B cell (primary cell): Measurements from ENCODE around the gene LMBRD1. TPM values are rescaled to one million over a fixed set of nuclear protein-coding genes. Genes with fewer than 3 reads are reported as not detected.

ENCODE experiments used
- ATAC-seq: fragments of 200-7000 bp; cut with Tn5 transposase; one replicate; pipeline ENCODE4 v1.10.0; 2021; ENCODE audit warnings: low read depth, mild to moderate bottlenecking, moderate number of reproducible peaks, moderate library complexity
- CTCF ChIA-PET: fragments of 350-600 bp; sonication (Branson Sonifier 250); formaldehyde crosslinking; loops from one replicate; lab custom pipeline; 2021; ENCODE audit warnings: antibody characterized with exemption, inconsistent platforms; lab: Charles Lee
- POLR2A ChIA-PET: fragments of 350-600 bp; sonication (Branson Sonifier 250); formaldehyde crosslinking; loops from one replicate; lab custom pipeline; 2021; ENCODE audit warnings: antibody characterized with exemption; lab: Charles Lee
- DNase-seq: peaks from one replicate; pipeline ENCODE4 v3.0.0; 2013
- H2AFZ ChIP-seq: 2 replicates; pipeline ENCODE4 v1.6.1; 2012; ENCODE audit warnings: mild to moderate bottlenecking, low read depth, low read length; ENCODE audit not compliant: insufficient read depth, poor library complexity, severe bottlenecking
- H3K27ac ChIP-seq, 2 donors: 1 replicate in 1 of 2; 2 replicates in 1 of 2; pipeline ENCODE4 v1.5.1; 2012 to 2013; ENCODE audit warnings: low read length in 2 of 2, mild to moderate bottlenecking in 2 of 2, moderate library complexity in 1 of 2
- H3K27me3 ChIP-seq, 4 experiments: fragments of 200-600 bp in 1 of 4; sonication (generic) in 1 of 4; replicated peaks in 1 of 4; 1 replicate in 2 of 4; 2 replicates in 2 of 4; pipeline versions ENCODE4 v1.6.1 to v1.7.0; 2013 to 2016; ENCODE audit warnings: low read length in 3 of 4, mild to moderate bottlenecking in 2 of 4, mixed read lengths in 1 of 4, moderate library complexity in 1 of 4; ENCODE audit not compliant: insufficient read depth in 4 of 4, control insufficient read depth in 3 of 4; ENCODE audit errors: control extremely low read depth in 1 of 4
- H3K36me3 ChIP-seq, 2 experiments: replicated peaks in 1 of 2; 1 replicate in 1 of 2; 2 replicates in 1 of 2; pipeline versions ENCODE4 v1.6.1 to v1.7.1; 2013; ENCODE audit warnings: low read length in 1 of 2; ENCODE audit not compliant: insufficient read depth in 2 of 2, control insufficient read depth in 1 of 2; ENCODE audit errors: control extremely low read depth in 1 of 2, extremely low read depth in 1 of 2
- H3K4me1 ChIP-seq, 2 donors: fragments of 200-600 bp in 1 of 2; sonication (generic) in 1 of 2; 1 replicate in 1 of 2; 2 replicates in 1 of 2; pipeline versions ENCODE4 v1.5.1 to v1.6.1; 2013 to 2017; ENCODE audit warnings: low read length in 2 of 2; ENCODE audit not compliant: control insufficient read depth in 2 of 2, insufficient read depth in 2 of 2
- H3K4me2 ChIP-seq: replicated peaks from 2 replicates; pipeline ENCODE3; 2012; ENCODE audit warnings: mild to moderate bottlenecking, low read depth, low read length; ENCODE audit not compliant: poor library complexity, severe bottlenecking
- H3K4me3 ChIP-seq, 5 experiments: fragments of 200-600 bp in 1 of 5; sonication (generic) in 1 of 5; 1 replicate in 3 of 5; 2 replicates in 2 of 5; pipeline versions ENCODE4 v1.5.1 to v1.7.0; 2011 to 2016; ENCODE audit warnings: low read length in 4 of 5, mild to moderate bottlenecking in 4 of 5, low read depth in 2 of 5, control low read depth in 1 of 5, moderate library complexity in 1 of 5; ENCODE audit not compliant: insufficient read depth in 1 of 5; ENCODE audit errors: control extremely low read depth in 1 of 5, extremely low read depth in 1 of 5
- H3K79me2 ChIP-seq: fragments of 200-600 bp; sonication (generic); one replicate; pipeline ENCODE4 v1.6.0; 2016; ENCODE audit warnings: low read length; ENCODE audit not compliant: control insufficient read depth, insufficient read depth
- H3K9ac ChIP-seq: fragments of 200-600 bp; sonication (generic); 2 replicates; pipeline ENCODE4 v1.6.1; 2017; ENCODE audit warnings: mild to moderate bottlenecking, low read length, moderate library complexity
- H3K9me3 ChIP-seq, 3 donors: one replicate each; pipeline versions ENCODE4 v1.6.1 to v1.7.1; 2013; ENCODE audit warnings: low read length in 2 of 3; ENCODE audit not compliant: control insufficient read depth in 2 of 3, insufficient read depth in 1 of 3; ENCODE audit errors: control extremely low read depth in 1 of 3
- H4K20me1 ChIP-seq: 2 replicates; pipeline ENCODE4 v1.6.0; 2012; ENCODE audit warnings: mild to moderate bottlenecking, low read length; ENCODE audit not compliant: insufficient read depth, control insufficient read depth, poor library complexity, severe bottlenecking
- H3K27ac Mint-ChIP-seq: one replicate; pipeline ENCODE4 v1.8.0; 2021; ENCODE audit warnings: mixed read lengths
- H3K27me3 Mint-ChIP-seq: one replicate; pipeline ENCODE4 v1.8.0; 2021; ENCODE audit warnings: mixed read lengths
- H3K4me1 Mint-ChIP-seq: one replicate; pipeline ENCODE4 v1.8.0; 2021; ENCODE audit warnings: mixed read lengths
- H3K4me3 Mint-ChIP-seq: one replicate; pipeline ENCODE4 v1.8.0; 2021; ENCODE audit warnings: mixed read lengths
- H3K9me3 Mint-ChIP-seq: one replicate; pipeline ENCODE4 v1.8.0; 2022; ENCODE audit warnings: mixed read lengths; ENCODE audit not compliant: insufficient read depth
- EZH2 ChIP-seq: IDR thresholded peaks from 2 replicates; pipeline ENCODE4 v1.6.1; 2012; ENCODE audit warnings: borderline replicate concordance, low read depth, mild to moderate bottlenecking, moderate library complexity, low read length; ENCODE audit not compliant: insufficient read depth, poor library complexity, severe bottlenecking
- WGBS: methylation state at CpG from one replicate; pipeline ENCODE4 v1.1.5; 2013; ENCODE audit warnings: missing lambda C conversion rate; ENCODE audit not compliant: insufficient coverage; 5-methylcytosine and 5-hydroxymethylcytosine counted together
- intact Hi-C: fragments of 100-400 bp; cut with micrococcal nuclease; formaldehyde crosslinking; loops from one replicate; pipeline ENCODE4 v1.10.0; 2022
- polyA plus RNA-seq: library from polyadenylated mRNA; depleted of rRNA; stranded (reverse); fragments of >200 nt; gene quantifications from 2 replicates; pipeline ENCODE4 v1.2.3, GENCODE V29; 2012
- total RNA-seq, 2 donors: library from RNA; stranded (reverse); fragments of 120-200 nt in 1 of 2; gene quantifications; 1 replicate in 1 of 2; 2 replicates in 1 of 2; pipeline versions ENCODE4 v1.2.3 to v1.2.4, GENCODE V29; 2013 to 2022
- TF ChIP-seq, protein P1 (sequence below): fragments of 200-600 bp; IDR thresholded peaks from one replicate; pipeline ENCODE4 v1.8.0; 2022; ENCODE audit warnings: antibody characterized with exemption, mild to moderate bottlenecking

The LMBRD1 gene
- total and polyA plus RNA-seq, 2 donors (not counting 1 experiment from before 2014, with no cell fraction given) = 33.7 to 99.0 TPM

DNA sequence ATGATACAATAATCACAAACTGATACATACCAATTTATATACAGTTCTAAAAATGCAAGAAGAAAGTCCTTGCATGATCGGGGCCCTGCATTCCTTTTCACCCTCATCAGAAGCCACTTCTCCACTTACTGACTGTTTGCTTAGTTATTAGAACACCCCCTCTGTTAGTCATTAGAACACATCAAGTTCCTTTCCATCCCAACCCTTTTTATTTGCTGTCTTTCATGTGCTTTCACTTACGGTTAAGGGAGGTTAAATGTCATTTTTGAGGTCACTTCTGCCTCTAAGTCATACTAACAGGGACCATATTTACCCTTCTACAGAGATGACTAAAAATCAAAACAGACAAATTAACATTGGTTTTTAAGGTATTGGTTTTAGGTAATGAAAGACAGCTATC lies 149.1 kb downstream of the LMBRD1 start:
- H3K4me3 Mint-ChIP-seq = no peak overlapping the region
- CTCF ChIA-PET = no interaction called here
- H4K20me1 ChIP-seq = no peaks in the 10 kb centered on the region
- ATAC-seq (no peak), DNase-seq (no peak)
- H3K4me1 ChIP-seq = no peaks in the 10 kb centered on the region
- no peaks in the 10 kb centered on the region for H3K36me3 ChIP-seq
- H3K9me3 Mint-ChIP-seq = no peaks in the 10 kb centered on the region
- H3K9ac ChIP-seq = no peak overlapping the region
- peaks cover 13% of the 10 kb centered on the region for H3K27me3 Mint-ChIP-seq
- no peak overlapping the region for H3K4me3 ChIP-seq
- H3K79me2 ChIP-seq = no peaks in the 10 kb centered on the region
- no peaks in the 10 kb centered on the region for H3K27me3 ChIP-seq
- no peak overlapping the region for H3K27ac ChIP-seq
- no peak overlapping the region for H3K4me2 ChIP-seq
- POLR2A ChIA-PET = no interaction called here
- TF ChIP-seq, protein P1, sequence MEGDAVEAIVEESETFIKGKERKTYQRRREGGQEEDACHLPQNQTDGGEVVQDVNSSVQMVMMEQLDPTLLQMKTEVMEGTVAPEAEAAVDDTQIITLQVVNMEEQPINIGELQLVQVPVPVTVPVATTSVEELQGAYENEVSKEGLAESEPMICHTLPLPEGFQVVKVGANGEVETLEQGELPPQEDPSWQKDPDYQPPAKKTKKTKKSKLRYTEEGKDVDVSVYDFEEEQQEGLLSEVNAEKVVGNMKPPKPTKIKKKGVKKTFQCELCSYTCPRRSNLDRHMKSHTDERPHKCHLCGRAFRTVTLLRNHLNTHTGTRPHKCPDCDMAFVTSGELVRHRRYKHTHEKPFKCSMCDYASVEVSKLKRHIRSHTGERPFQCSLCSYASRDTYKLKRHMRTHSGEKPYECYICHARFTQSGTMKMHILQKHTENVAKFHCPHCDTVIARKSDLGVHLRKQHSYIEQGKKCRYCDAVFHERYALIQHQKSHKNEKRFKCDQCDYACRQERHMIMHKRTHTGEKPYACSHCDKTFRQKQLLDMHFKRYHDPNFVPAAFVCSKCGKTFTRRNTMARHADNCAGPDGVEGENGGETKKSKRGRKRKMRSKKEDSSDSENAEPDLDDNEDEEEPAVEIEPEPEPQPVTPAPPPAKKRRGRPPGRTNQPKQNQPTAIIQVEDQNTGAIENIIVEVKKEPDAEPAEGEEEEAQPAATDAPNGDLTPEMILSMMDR = no peak
- no peak for TF ChIP-seq EZH2
- no peaks in the 10 kb centered on the region for H3K4me1 Mint-ChIP-seq
- H3K27ac Mint-ChIP-seq = no peak overlapping the region
- no peaks in the 10 kb centered on the region for H3K9me3 ChIP-seq
- 63% methylated on average over 1 of the region's 2 CpGs for WGBS
- H2AFZ ChIP-seq = no peak overlapping the region
- intact Hi-C loops = no loop called here

- H3K27me3 ChIP-seq = peaks cover 0 to 6% (median 0%) of the 10 kb centered on the region in 4 experiments
- no peak overlapping the region for H2AFZ ChIP-seq
- peaks cover 27% of the 10 kb centered on the region for H3K27me3 Mint-ChIP-seq
- no peak overlapping the region for H3K4me3 ChIP-seq
- ATAC-seq = no peak
- H3K9ac ChIP-seq = no peak overlapping the region
- no peaks in the 10 kb centered on the region for H3K4me1 Mint-ChIP-seq
- ChIA-PET CTCF (no interaction called here), POLR2A (no interaction called here)
- no peak for TF ChIP-seq EZH2
- H3K36me3 ChIP-seq = no peaks in the 10 kb centered on the region
- no peak overlapping the region for H3K27ac ChIP-seq
- H4K20me1 ChIP-seq = no peaks in the 10 kb centered on the region
- H3K9me3 Mint-ChIP-seq = no peaks in the 10 kb centered on the region
- H3K9me3 ChIP-seq = no peaks in the 10 kb centered on the region
- no peak overlapping the region for H3K27ac Mint-ChIP-seq
- H3K4me3 Mint-ChIP-seq = no peak overlapping the region
- intact Hi-C loops = no loop called here
- 57% methylated on average over 1 of the region's 2 CpGs for WGBS
- H3K4me1 ChIP-seq = no peaks in the 10 kb centered on the region
- no peak for DNase-seq
- no peaks in the 10 kb centered on the region for H3K79me2 ChIP-seq
- no peak overlapping the region for H3K4me2 ChIP-seq
Observed at GRCh38 chr6:69643688-69644087, 153.1 kb downstream of the LMBRD1 start.
